NOMO-1 treated with dmso at 0.1 percent for 144 hours (cell line): Measurements from ENCODE around the gene RPL18A.

Experiments used
- DNase-seq: peaks from one replicate; lab custom pipeline; 2025; ENCODE audit not compliant: unreplicated experiment; lab: John Stamatoyannopoulos, UW

The RPL18A gene

GRCh38 chr19:17841810-17842662 is 17.7 kb upstream of the RPL18A start:
- DNase-seq: no peak

GRCh38 chr19:17842663-17843291 is 16.9 kb upstream of the RPL18A start:
- no peak for DNase-seq

- DNase-seq: no peak
Measured at GRCh38 chr19:17843292-17843827, 16.4 kb upstream of the RPL18A start.

- DNase-seq: no peak
Measured at GRCh38 chr19:17843908-17844490, 15.7 kb upstream of the RPL18A start.

GRCh38 chr19:17846146-17846545 is 13.6 kb upstream of the RPL18A start:
- no peak for DNase-seq

GRCh38 chr19:17847538-17848366 is 12.0 kb upstream of the RPL18A start, which contains the start of gene JAK3:
Gene JAK3, minus strand, starts transcription at chr19:17847982. Its CDS starts 3,565 bp downstream, at chr19:17844417.
- DNase-seq: peak; percentile 25

- DNase-seq: no peak
Measured at GRCh38 chr19:17848595-17849292, 11.0 kb upstream of the RPL18A start.

- no peak for DNase-seq
Measured at GRCh38 chr19:17854061-17854460, 5.6 kb upstream of the RPL18A start.

GRCh38 chr19:17855280-17856152 is 4.2 kb upstream of the RPL18A start:
- DNase-seq: peak; percentile 25

- DNase-seq: no peak
Measured at GRCh38 chr19:17860331-17860992, 752 bp downstream of the RPL18A start.

GRCh38 chr19:17860993-17861360 is 1.3 kb downstream of the RPL18A start:
- DNase-seq: no peak

- no peak for DNase-seq
Measured at GRCh38 chr19:17861542-17862402, 2.1 kb downstream of the RPL18A start.

GRCh38 chr19:17862711-17863519 is 3.2 kb downstream of the RPL18A start:
- no peak for DNase-seq

- DNase-seq: no peak
Measured at GRCh38 chr19:17863520-17864182, 3.9 kb downstream of the RPL18A start.

GRCh38 chr19:17865364-17866311 is 5.9 kb downstream of the RPL18A start:
- no peak for DNase-seq
